ENCODE measurements around the gene DNAJC16. TPM values are rescaled to one million over a fixed set of nuclear protein-coding genes. Genes with fewer than 3 reads are reported as not detected.

The DNAJC16 gene
- total RNA-seq, result 14.9 and 18.8 TPM in 2 replicates
- 15.3 and 18.9 TPM in 2 replicates for polyA plus RNA-seq
- 6.6 and 9.6 TPM in 2 replicates for polyA plus RNA-seq (2012)
- 7.4 and 12.9 TPM in 2 replicates for polyA minus RNA-seq (ENCODE audit: low replicate concordance)

DNA sequence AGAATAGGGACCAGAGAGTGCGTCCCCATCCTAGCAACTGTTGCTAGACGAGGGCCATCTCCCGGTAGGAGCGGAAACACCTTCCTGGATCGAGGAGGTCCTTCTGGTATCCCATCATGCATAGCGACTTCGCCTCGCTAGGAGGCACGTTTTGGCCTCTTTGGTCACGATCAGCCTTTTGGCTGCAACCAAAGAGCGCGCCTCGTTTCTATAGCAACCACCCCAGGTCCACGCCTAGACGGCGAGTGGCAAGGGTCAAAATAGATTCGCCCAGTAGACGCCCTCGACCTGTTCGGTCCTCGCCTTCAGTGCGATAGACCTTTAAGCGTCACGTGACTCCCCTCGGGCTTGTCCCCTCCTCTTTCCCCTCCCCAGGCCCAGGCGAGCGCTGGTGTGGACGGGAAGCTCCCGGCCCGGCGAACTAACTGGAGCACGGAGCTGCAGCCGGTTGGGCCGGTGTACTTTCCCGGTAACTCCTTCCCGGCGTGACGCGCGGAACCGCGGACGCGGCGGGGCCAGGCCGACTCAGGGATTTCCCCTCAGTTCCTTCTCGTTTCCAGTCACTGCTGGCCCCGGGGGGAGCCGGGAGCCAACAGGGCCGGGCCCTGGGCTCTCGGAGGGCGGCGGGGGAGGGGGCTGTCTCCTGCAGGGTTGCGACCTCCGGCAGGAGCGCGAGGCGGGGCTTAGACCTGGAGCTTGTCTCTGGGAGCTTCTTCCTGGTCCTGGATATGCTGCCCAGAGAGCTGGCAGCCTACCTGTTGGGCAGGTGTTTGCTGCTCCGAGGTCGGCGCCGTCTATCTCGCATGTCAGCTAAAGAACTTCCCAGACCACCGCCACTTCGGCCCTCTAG, at the start of gene DNAJC16:
Gene DNAJC16, plus strand, starts transcription at position 359 of the 850 bp plus-strand sequence. CDS start 2,258 bp downstream, outside the sequence.
- Histone ChIP-seq H3K36me3 (ENCODE audit: control insufficient read depth, insufficient read depth, low read length) (peaks cover 2% of the 10 kb centered on the region), H4K20me1 (ENCODE audit: control insufficient read depth, extremely low read depth, insufficient read depth, low read length) (no peaks in the 10 kb centered on the region), H3K27me3 (ENCODE audit: control insufficient read depth, insufficient read depth, low read length) (no peaks in the 10 kb centered on the region), H3K79me2 (ENCODE audit: control insufficient read depth, insufficient read depth, low read length) (peaks cover 14% of the 10 kb centered on the region), H3K9ac (ENCODE audit: insufficient read depth, low read length) (peak within 1 kb of the TSS; percentile 92), H3K4me2 (ENCODE audit: extremely low read depth, insufficient read depth, low read length) (peak within 1 kb of the TSS; percentile 99), H3K4me3 (replicated peaks in 1 of 4; ENCODE audit: control extremely low read depth in 1 of 4, insufficient read depth in 1 of 4, low read depth in 3 of 4, low read length in 4 of 4) (peak within 1 kb of the TSS; percentile 70 to 92 (median 82)), H3K4me1 (ENCODE audit: control insufficient read depth, extremely low read depth, insufficient read depth, low read length) (peaks cover 17% of the 10 kb centered on the region), H2AFZ (ENCODE audit: low read length) (peak within 1 kb of the TSS; percentile 94), H3K27ac (ENCODE audit: insufficient read depth, low read length) (peak within 1 kb of the TSS; percentile 78), H3K9me3 (ENCODE audit: control insufficient read depth, insufficient read depth, low read depth, low read length) (no peaks in the 10 kb centered on the region)
- DNase-seq (ENCODE audit: low read depth in 2 of 2), result peak; percentile 100
- no peak for TF ChIP-seq EZH2 (IDR thresholded peaks at IDR 0.05; ENCODE audit: low read length, missing control alignments)
- TF ChIP-seq, protein P1, sequence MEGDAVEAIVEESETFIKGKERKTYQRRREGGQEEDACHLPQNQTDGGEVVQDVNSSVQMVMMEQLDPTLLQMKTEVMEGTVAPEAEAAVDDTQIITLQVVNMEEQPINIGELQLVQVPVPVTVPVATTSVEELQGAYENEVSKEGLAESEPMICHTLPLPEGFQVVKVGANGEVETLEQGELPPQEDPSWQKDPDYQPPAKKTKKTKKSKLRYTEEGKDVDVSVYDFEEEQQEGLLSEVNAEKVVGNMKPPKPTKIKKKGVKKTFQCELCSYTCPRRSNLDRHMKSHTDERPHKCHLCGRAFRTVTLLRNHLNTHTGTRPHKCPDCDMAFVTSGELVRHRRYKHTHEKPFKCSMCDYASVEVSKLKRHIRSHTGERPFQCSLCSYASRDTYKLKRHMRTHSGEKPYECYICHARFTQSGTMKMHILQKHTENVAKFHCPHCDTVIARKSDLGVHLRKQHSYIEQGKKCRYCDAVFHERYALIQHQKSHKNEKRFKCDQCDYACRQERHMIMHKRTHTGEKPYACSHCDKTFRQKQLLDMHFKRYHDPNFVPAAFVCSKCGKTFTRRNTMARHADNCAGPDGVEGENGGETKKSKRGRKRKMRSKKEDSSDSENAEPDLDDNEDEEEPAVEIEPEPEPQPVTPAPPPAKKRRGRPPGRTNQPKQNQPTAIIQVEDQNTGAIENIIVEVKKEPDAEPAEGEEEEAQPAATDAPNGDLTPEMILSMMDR (conservative IDR thresholded peaks at IDR 0.05 in 1 of 2, IDR thresholded peaks at IDR 0.05 in 1 of 2; ENCODE audit: low read depth in 1 of 2, low read length in 2 of 2), result peak; percentile 12 to 41

- TF ChIP-seq, protein P1 (conservative IDR thresholded peaks at IDR 0.05 in 1 of 2, IDR thresholded peaks at IDR 0.05 in 1 of 2; ENCODE audit: low read depth in 1 of 2, low read length in 2 of 2), result no peak
- no peak for TF ChIP-seq EZH2 (IDR thresholded peaks at IDR 0.05; ENCODE audit: low read length, missing control alignments)
- no peak overlapping the region for H3K27ac ChIP-seq (ENCODE audit: insufficient read depth, low read length)
Measured at GRCh38 chr1:15476927-15477326, 49.7 kb upstream of the DNAJC16 start.

GRCh38 chr1:15477646-15478212, 48.9 kb upstream of the DNAJC16 start:
- H3K79me2 ChIP-seq (ENCODE audit: control insufficient read depth, insufficient read depth, low read length), result no peaks in the 10 kb centered on the region
- H3K9me3 ChIP-seq (ENCODE audit: control insufficient read depth, insufficient read depth, low read depth, low read length), result no peaks in the 10 kb centered on the region
- no peaks in the 10 kb centered on the region for H3K36me3 ChIP-seq (ENCODE audit: control insufficient read depth, insufficient read depth, low read length)
- no peak overlapping the region for H3K4me3 ChIP-seq (replicated peaks in 1 of 4; ENCODE audit: control extremely low read depth in 1 of 4, insufficient read depth in 1 of 4, low read depth in 3 of 4, low read length in 4 of 4)
- DNase-seq (ENCODE audit: low read depth in 2 of 2), result peak in 1 of 2 donors; percentile 18
- no peak overlapping the region for H3K9ac ChIP-seq (ENCODE audit: insufficient read depth, low read length)
- no peaks in the 10 kb centered on the region for H3K27me3 ChIP-seq (ENCODE audit: control insufficient read depth, insufficient read depth, low read length)
- no peaks in the 10 kb centered on the region for H4K20me1 ChIP-seq (ENCODE audit: control insufficient read depth, extremely low read depth, insufficient read depth, low read length)
- no peak overlapping the region for H3K4me2 ChIP-seq (ENCODE audit: extremely low read depth, insufficient read depth, low read length)
- H2AFZ ChIP-seq (ENCODE audit: low read length), result no peak overlapping the region
- no peaks in the 10 kb centered on the region for H3K4me1 ChIP-seq (ENCODE audit: control insufficient read depth, extremely low read depth, insufficient read depth, low read length)
- no peak overlapping the region for H3K27ac ChIP-seq (ENCODE audit: insufficient read depth, low read length)
- TF ChIP-seq, protein P1 (conservative IDR thresholded peaks at IDR 0.05 in 1 of 2, IDR thresholded peaks at IDR 0.05 in 1 of 2; ENCODE audit: low read depth in 1 of 2, low read length in 2 of 2), result no peak
- no peak for TF ChIP-seq EZH2 (IDR thresholded peaks at IDR 0.05; ENCODE audit: low read length, missing control alignments)

More at GRCh38 chr1:15476927-15477326, 49.7 kb upstream of the DNAJC16 start:
- Histone ChIP-seq H3K4me2 (ENCODE audit: extremely low read depth, insufficient read depth, low read length) (no peak overlapping the region), H3K27me3 (ENCODE audit: control insufficient read depth, insufficient read depth, low read length) (no peaks in the 10 kb centered on the region), H3K4me1 (ENCODE audit: control insufficient read depth, extremely low read depth, insufficient read depth, low read length) (no peaks in the 10 kb centered on the region), H3K79me2 (ENCODE audit: control insufficient read depth, insufficient read depth, low read length) (no peaks in the 10 kb centered on the region), H2AFZ (ENCODE audit: low read length) (no peak overlapping the region), H3K9ac (ENCODE audit: insufficient read depth, low read length) (no peak overlapping the region), H3K36me3 (ENCODE audit: control insufficient read depth, insufficient read depth, low read length) (no peaks in the 10 kb centered on the region), H4K20me1 (ENCODE audit: control insufficient read depth, extremely low read depth, insufficient read depth, low read length) (no peaks in the 10 kb centered on the region), H3K4me3 (replicated peaks in 1 of 4; ENCODE audit: control extremely low read depth in 1 of 4, insufficient read depth in 1 of 4, low read depth in 3 of 4, low read length in 4 of 4) (no peak overlapping the region), H3K9me3 (ENCODE audit: control insufficient read depth, insufficient read depth, low read depth, low read length) (no peaks in the 10 kb centered on the region)
- DNase-seq (ENCODE audit: low read depth in 2 of 2), result no peak
